CD1c-positive myeloid dendritic cell (primary cell): ENCODE data around the gene RPL19.
"Not testable (repeated sequence)": the region's sequence is repeated elsewhere in the genome, so short reads cannot be mapped to it uniquely, and the experiment has no call there.

Experiments
- DNase-seq: peaks from one replicate; pipeline ENCODE4 v3.0.0-alpha.2; 2016; ENCODE audit errors: extremely low spot score

The RPL19 gene

DNA sequence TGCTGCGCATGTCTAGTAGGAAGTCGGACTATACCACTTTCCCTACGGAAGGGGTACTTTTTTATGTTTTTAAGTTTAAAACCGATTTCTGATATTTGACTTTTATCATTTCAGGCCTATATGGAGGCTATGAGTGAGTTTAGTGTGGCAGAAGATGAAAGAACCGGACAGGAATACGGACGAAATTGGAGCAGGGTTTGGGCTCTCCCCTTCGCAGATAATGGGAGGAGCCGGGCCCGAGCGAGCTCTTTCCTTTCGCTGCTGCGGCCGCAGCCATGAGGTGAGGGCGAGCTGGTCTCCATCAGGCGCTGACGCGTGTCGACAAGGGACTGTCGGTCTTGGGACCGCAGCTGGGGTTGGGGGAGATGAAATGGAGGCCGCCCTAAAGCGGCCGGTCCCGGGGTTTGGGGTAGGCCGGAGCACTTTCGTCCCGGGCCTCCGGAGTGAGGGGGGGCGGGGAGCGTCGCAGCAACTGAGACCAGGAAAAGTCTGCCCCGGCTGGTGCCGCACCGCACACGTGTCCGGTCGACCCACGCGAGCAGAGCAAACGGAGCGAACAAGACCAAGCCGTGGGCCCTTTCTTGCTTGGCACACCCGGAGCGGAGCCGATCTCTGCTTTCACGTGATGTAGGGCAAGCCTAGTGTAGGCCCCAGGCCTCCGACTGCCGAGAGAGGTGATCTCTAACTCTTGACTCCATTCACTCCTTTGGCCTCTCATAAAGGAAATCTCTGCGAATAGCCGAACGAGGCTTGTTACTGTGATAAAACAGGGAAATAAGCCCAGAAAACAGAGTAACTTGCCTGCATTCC is at the start of gene RPL19:
Gene RPL19 (plus strand): TSS at position 214 of the 810 bp plus-strand sequence. CDS start 62 bp downstream, at position 276.
- peak; percentile 37 for DNase-seq

- DNase-seq: no peak
Observed at GRCh38 chr17:39150795-39151149, 49.3 kb upstream of the RPL19 start.

DNA sequence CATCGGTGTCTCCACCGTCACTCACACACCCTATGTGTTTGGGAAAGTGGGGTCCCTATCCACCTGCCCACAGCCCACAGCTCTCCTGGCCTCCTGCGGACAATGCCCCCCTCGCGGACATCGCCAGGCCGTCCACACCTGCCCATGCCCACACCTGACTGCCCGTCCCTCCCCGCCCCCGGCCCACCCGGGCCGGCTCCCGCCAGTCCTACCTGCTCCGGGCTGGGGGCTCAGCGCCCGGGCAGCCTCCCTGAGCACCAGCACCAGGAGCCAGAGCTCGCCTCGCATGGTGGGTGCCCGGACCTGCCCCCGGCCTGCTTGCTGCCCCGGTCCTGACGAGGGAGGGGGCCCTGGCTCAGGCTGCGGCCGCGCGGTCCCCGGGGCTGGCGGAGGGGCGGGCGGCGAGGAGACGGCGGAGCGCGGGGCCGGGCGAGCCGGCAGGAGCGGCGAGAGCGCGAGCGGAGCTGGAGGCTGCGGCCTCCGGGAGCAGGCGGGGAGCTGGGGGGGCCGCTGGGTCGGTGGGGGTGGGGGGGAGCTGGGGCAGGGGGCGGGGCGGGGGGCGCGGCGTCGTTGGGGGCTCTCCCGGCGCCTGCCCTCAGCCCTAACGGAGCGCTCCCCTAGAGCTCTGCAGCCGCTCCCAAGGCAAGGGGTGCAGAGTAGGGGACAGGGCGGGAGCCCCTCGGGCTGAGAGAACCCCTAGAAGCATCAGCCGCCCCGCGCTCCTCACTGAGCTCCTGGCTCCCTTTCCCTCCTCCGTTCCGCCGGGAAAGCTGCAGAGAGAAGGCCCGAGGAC is 48.7 kb upstream of the RPL19 start, which contains the start of gene PLXDC1:
Gene PLXDC1 (minus strand): TSS at position 488 of the 793 bp plus-strand sequence. CDS start 200 bp downstream, at position 288.
- DNase-seq: no peak

DNA sequence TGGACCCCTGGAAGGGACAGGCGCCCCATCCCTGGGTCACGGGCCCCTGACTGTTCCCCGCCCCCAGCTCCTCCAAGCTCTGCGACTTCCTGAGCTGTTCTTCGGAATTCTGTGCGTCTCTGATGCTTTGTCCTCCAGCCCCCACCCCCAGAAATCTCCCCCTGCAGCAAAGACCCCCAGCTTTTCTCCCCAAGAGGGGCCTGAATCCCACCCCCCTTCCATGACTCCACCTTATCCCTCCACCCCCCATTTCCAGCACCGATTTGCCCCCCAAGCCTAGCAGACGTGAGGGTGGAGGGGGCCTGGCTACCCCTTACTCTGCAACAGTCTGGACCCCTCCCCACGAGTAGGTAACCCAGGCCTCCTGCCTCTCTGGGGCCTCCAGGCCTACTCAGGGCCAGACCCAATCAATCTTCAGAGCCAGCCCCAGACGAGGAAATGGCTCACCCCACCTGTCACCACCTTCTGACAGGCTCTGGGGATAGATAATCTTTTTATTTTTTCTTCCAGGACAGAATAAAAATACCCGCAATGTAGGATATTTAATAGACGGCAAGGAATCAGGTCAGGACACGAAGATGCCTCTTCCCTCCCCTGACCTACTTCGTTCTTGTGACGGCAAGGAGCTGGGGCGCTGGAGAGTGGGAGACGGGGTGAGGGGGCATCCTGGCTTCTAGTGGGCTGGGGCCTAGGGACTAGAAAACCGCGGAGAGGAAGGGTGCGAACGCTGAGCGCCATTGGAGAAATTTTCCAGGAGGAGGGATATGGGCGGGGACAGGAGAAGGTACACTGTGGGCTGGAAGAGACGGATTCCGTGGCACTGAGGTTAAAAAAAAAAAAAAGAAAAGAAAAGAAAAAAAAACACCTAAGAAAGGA is 47.9 kb upstream of the RPL19 start:
- no peak for DNase-seq

GRCh38 chr17:39153599-39154051 is 46.5 kb upstream of the RPL19 start:
- peak; percentile 97 for DNase-seq

DNA sequence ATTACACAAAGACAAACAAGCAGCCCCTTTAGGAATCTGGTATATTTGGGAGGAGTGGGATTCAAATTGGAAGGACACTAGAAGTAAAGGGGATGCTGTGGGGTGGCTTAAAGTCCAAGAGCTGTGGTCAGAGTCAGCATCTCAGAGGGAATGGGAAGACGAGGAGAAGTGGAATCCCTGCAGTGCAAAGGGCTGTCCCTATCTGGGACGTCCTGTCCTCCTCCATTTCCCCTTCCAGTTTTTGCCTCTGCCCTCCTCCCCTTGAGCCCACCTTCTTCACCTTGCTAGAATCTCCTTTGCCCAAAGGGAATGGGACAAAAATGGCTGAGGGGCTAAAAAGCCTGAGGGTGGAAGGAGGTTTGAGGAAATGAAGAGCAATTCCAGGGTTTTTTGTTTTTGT is 44.4 kb upstream of the RPL19 start:
- no peak for DNase-seq

GRCh38 chr17:39156491-39156890 is 43.6 kb upstream of the RPL19 start:
- DNase-seq: no peak

GRCh38 chr17:39158623-39159022 is 41.5 kb upstream of the RPL19 start:
- DNase-seq: no peak

GRCh38 chr17:39161962-39162361 is 38.1 kb upstream of the RPL19 start:
- no peak for DNase-seq

GRCh38 chr17:39164675-39165143 is 35.4 kb upstream of the RPL19 start:
- peak; percentile 82 for DNase-seq

GRCh38 chr17:39165178-39165840 is 34.8 kb upstream of the RPL19 start:
- DNase-seq: no peak

DNA sequence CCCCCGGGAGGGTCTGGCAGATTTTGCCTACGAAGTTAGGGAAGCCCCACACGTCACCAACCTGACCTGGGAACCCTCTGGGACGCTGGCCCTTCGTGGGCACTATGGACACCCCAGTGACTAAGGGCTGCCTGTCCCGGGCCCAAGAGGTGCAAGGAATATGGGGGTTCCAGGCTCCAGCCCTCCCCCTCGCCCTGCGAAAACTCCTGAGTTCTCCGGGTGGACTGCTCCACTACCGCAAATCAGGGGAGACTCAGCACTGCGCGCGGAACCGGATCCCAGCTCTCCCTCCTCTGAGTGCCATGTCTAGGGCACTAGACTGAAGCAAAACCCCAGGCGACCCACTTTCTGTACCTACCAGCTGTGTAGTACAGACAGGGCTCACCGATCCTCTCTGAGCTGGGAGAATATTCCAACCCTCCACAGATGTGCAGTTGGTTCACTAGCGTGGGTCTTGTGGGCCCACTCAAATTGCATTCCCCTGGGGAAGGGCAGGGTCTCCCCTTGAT is 34.2 kb upstream of the RPL19 start, which contains the start of gene ARL5C:
Gene ARL5C (minus strand): TSS at position 321 of the 509 bp plus-strand sequence. CDS start 401 bp downstream, outside the sequence.
- DNase-seq: no peak

- no peak for DNase-seq
Observed at GRCh38 chr17:39166437-39167335, 33.4 kb upstream of the RPL19 start.

GRCh38 chr17:39167476-39167875 is 32.6 kb upstream of the RPL19 start:
- DNase-seq: peak; percentile 18

GRCh38 chr17:39168503-39168902 is 31.6 kb upstream of the RPL19 start:
- DNase-seq: not testable (repeated sequence)

DNA sequence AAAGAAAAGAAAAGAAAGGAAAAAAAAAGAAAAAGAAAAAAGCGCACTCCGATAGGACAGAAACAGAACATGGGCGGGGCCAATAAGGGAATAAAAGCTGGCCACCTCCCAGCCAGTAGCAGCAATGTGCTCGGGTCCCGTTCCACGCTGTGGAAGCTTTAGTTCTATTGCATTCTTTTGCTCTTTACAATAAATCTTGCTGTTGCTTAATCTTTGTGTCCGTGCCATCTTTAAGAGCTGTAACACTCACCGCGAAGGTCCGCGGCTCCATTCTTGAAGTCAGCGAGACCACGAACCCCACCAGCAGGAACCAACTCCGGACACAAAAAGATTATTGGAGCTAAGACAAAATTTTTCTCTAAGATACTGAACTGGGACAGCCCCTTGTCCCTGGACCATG is 31.0 kb upstream of the RPL19 start:
- no peak for DNase-seq

GRCh38 chr17:39169518-39169917 is 30.6 kb upstream of the RPL19 start:
- no peak for DNase-seq

- peak; percentile 9 for DNase-seq
Observed at GRCh38 chr17:39170109-39170508, 30.0 kb upstream of the RPL19 start.

DNA sequence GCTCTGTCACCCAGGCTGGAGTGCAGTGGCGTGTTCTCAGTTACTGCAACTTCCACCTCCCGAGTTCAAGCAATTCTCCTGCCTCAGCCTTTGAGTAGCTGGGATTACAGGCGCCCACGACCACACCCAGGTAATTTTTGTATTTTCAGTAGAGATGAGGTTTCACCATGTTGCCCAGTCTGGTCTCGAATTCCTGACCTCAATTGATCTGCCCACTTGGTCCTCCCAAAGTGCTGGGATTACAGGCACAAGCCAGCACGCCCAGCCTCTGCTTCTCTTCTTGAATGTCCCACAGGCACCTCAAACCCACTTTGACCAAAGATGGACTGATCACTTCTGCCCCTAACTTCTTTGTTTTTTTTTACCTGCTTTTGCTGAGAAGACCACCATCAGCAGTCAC is 29.5 kb upstream of the RPL19 start:
- no peak for DNase-seq

GRCh38 chr17:39171933-39172332 is 28.1 kb upstream of the RPL19 start:
- DNase-seq: no peak
